DND-41 (cell line): ENCODE results near the gene IL6R.

Experiments used
- EZH2 ChIP-seq: IDR thresholded peaks from 3 replicates; pipeline ENCODE4 v1.6.1; 2012; ENCODE audit warnings: borderline replicate concordance, low read depth, mild to moderate bottlenecking, moderate library complexity, low read length, inconsistent platforms; ENCODE audit not compliant: severe bottlenecking
- TF ChIP-seq, protein P1 (sequence below): IDR thresholded peaks from 2 replicates; pipeline ENCODE4 v1.5.1; 2012; ENCODE audit warnings: borderline replicate concordance, low read length, moderate library complexity, mild to moderate bottlenecking; ENCODE audit not compliant: poor library complexity, severe bottlenecking; ENCODE audit errors: extremely low read depth

DNA sequence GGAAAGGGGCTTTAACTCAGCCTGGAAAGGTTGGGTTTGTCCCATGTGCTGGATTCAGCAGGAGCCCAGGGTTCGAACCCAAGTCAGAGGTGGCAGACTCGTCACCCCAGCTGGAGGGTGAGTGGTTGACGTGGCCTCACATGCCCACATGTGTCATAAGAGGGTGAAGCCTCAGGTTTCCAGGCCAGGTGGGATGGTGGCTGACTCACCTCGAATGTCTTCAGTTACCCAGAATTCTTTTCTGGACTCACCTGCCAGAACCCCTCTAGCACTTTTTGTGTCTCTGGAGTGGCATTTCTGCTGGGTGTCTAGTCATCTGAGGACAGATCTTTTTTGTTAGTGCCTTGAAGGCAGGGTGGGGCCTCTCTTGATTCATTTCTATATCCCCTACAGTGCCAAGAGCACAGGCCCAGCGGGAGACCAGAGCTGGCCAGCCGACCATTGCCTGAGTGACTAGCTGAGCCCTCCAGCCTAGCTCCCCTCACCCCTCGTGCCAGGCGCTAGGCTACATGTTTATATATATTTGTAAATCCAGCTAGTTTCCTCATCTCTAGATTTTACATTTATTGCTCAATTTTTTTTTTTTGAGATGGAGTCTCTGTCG, 28.1 kb downstream of the IL6R start:
- TF ChIP-seq, protein P1, sequence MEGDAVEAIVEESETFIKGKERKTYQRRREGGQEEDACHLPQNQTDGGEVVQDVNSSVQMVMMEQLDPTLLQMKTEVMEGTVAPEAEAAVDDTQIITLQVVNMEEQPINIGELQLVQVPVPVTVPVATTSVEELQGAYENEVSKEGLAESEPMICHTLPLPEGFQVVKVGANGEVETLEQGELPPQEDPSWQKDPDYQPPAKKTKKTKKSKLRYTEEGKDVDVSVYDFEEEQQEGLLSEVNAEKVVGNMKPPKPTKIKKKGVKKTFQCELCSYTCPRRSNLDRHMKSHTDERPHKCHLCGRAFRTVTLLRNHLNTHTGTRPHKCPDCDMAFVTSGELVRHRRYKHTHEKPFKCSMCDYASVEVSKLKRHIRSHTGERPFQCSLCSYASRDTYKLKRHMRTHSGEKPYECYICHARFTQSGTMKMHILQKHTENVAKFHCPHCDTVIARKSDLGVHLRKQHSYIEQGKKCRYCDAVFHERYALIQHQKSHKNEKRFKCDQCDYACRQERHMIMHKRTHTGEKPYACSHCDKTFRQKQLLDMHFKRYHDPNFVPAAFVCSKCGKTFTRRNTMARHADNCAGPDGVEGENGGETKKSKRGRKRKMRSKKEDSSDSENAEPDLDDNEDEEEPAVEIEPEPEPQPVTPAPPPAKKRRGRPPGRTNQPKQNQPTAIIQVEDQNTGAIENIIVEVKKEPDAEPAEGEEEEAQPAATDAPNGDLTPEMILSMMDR, result no peak
- no peak for TF ChIP-seq EZH2
